Left lung (tissue), 10 donors: ENCODE results near the gene TPO. TPM values are rescaled to one million over a fixed set of nuclear protein-coding genes. Genes with fewer than 3 reads are reported as not detected.
"Not testable (repeated sequence)": the region's sequence is repeated elsewhere in the genome, so short reads cannot be mapped to it uniquely, and the experiment has no call there.

Source experiments
- ATAC-seq: fragments of 200-7000 bp; cut with Tn5 transposase; one replicate; pipeline ENCODE4 v1.9.1; 2020; ENCODE audit warnings: moderate library complexity
- DNase-seq, 4 donors: peaks; one replicate each; pipeline ENCODE4 v3.0.0-alpha.2; 2013 to 2020
- H3K27ac ChIP-seq, 2 donors: fragments of 200-600 bp; sonication (generic) in 1 of 2; one replicate each; pipeline versions ENCODE4 v1.5.0 to v1.8.0; 2020 to 2021
- H3K27me3 ChIP-seq, 2 donors: fragments of 200-600 bp; sonication (generic) in 1 of 2; one replicate each; pipeline versions ENCODE4 v1.5.0 to v1.8.0; 2020 to 2021
- H3K36me3 ChIP-seq, 2 donors: fragments of 200-600 bp; sonication (generic) in 1 of 2; one replicate each; pipeline versions ENCODE4 v1.5.0 to v1.8.0; 2020 to 2021
- H3K4me1 ChIP-seq, 2 donors: fragments of 200-600 bp; one replicate each; pipeline ENCODE4 v1.8.0; 2021
- H3K4me3 ChIP-seq, 2 donors: fragments of 200-600 bp; sonication (generic) in 1 of 2; one replicate each; pipeline versions ENCODE4 v1.5.0 to v1.8.0; 2020 to 2021; ENCODE audit warnings: mild to moderate bottlenecking in 1 of 2
- H3K9me3 ChIP-seq, 2 donors: fragments of 200-600 bp; sonication (generic) in 1 of 2; one replicate each; pipeline versions ENCODE4 v1.5.0 to v1.8.0; 2020 to 2021
- intact Hi-C, 2 donors: fragments of 100-400 bp; cut with DNase I; formaldehyde crosslinking; loops; one replicate each; pipeline versions ENCODE4 v1.11.2 to v1.14.2; 2022
- polyA plus RNA-seq, 6 donors: library from polyadenylated mRNA; unstranded; fragments of 120-200 nt; gene quantifications; one replicate each; pipeline ENCODE4 v1.2.1, GENCODE V29; 2013; ENCODE audit not compliant: insufficient read length in 6 of 6
- total RNA-seq, 2 donors: library from RNA; stranded (reverse); fragmentation: NEBNext Ultra II Directional; extraction: Animal tissue kit (Norgen Biotek cat#: 25700); gene quantifications; one replicate each; pipeline ENCODE4 v1.2.1, GENCODE V29; 2021
- TF ChIP-seq, protein P1 (sequence below), 2 donors: fragments of 200-600 bp; sonication (generic) in 1 of 2; IDR thresholded peaks; one replicate each; pipeline versions ENCODE4 v1.5.0 to v1.8.0; 2021; ENCODE audit warnings: antibody characterized with exemption in 2 of 2
- donor health status: DM: no; HTN: yes; CAD: no.
- donor health status: DM: no; HTN: no; CAD: no.

The TPO gene
- total and polyA plus RNA-seq, 8 donors: 0.08 to 0.45 (median 0.21) TPM; not detected in 1

- Histone ChIP-seq H3K9me3 (no peaks in the 10 kb centered on the region), H3K4me1 (no peaks in the 10 kb centered on the region), H3K36me3 (no peaks in the 10 kb centered on the region), H3K4me3 (no peak overlapping the region), H3K27ac (no peak overlapping the region), H3K27me3 (no peaks in the 10 kb centered on the region)
- peak in 1 of 4 donors; percentile 52 for DNase-seq
- TF ChIP-seq, protein P1, sequence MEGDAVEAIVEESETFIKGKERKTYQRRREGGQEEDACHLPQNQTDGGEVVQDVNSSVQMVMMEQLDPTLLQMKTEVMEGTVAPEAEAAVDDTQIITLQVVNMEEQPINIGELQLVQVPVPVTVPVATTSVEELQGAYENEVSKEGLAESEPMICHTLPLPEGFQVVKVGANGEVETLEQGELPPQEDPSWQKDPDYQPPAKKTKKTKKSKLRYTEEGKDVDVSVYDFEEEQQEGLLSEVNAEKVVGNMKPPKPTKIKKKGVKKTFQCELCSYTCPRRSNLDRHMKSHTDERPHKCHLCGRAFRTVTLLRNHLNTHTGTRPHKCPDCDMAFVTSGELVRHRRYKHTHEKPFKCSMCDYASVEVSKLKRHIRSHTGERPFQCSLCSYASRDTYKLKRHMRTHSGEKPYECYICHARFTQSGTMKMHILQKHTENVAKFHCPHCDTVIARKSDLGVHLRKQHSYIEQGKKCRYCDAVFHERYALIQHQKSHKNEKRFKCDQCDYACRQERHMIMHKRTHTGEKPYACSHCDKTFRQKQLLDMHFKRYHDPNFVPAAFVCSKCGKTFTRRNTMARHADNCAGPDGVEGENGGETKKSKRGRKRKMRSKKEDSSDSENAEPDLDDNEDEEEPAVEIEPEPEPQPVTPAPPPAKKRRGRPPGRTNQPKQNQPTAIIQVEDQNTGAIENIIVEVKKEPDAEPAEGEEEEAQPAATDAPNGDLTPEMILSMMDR (IDR thresholded peaks at IDR 0.05): no peak
- no peak for ATAC-seq
- intact Hi-C loops: no loop called here
These were observed 34.7 kb upstream of the TPO start for GRCh38 chr2:1378456-1379150.

DNA sequence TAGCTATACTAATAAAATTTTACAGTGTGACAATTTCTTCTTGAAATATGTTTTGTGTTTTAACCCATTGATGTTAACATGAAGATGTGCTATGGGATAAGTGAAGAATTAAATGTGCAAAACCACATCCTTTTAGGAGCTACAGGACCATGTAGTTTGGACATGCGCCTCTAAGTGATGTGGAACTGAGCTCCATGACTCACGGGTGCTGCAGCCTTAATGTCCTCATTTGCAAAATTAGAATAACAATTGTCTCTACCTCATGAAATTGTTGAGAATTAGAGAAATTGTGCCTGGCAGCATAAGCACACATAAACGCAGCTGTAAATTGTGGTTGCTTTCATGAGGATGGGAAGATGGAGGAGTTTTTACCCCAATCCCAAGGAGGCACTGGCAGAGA lies 31.6 kb upstream of the TPO start:
- ATAC-seq: no peak
- TF ChIP-seq, protein P1 (IDR thresholded peaks at IDR 0.05): no peak

DNA sequence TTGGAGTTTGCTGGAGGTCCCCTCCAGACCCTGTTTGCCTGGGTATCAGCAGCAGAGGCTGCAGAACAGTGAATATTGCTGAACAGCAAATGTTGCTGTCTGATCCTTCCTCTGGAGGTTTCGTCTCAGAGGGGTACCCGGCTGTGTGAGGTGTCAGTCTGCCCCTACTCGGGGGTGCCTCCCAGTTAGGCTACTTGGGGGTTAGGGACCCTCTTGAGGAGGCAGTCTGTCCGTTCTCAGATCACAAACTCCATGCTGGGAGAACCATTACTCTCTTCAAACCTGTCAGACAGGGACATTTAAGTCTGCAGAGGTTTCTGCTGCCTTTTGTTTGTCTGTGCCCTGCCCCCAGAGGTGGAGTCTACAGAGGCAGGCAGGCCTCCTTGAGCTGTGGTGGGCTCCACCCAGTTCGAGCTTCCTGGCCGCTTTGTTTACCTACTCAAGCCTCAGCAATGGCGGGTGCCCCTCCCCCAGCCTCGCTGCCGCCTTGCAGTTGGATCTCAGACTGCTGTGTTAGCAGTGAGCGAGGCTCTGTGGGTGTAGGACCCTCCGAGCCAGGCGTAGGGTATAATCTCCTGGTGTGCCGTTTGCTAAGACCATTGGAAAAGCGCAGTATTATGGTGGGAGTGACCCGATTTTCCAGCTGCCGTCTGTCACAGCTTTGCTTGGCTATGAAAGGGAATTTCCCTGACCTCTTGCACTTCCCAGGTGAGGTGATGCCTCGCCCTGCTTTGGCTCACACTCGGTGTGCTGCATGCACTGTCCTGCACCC lies 25.1 kb upstream of the TPO start:
- ATAC-seq, H3K4me1 ChIP-seq, H3K9me3 ChIP-seq, H3K27ac ChIP-seq, intact Hi-C loops, H3K36me3 ChIP-seq, H3K27me3 ChIP-seq, DNase-seq, H3K4me3 ChIP-seq: not testable (repeated sequence)

More for the DNA sequence above, 31.6 kb upstream of the TPO start:
- H3K4me1 ChIP-seq: no peaks in the 10 kb centered on the region
- H3K4me3 ChIP-seq: no peak overlapping the region
- no peak for DNase-seq
- no peaks in the 10 kb centered on the region for H3K27me3 ChIP-seq
- no peaks in the 10 kb centered on the region for H3K36me3 ChIP-seq
- intact Hi-C loops: no loop called here
- no peaks in the 10 kb centered on the region for H3K9me3 ChIP-seq
- no peak overlapping the region for H3K27ac ChIP-seq

- not testable (repeated sequence) for ATAC-seq
These were observed 23.1 kb upstream of the TPO start for GRCh38 chr2:1390118-1390517.

GRCh38 chr2:1393321-1393720 lies 19.9 kb upstream of the TPO start:
- H3K4me1 ChIP-seq: no peaks in the 10 kb centered on the region
- ATAC-seq (no peak), DNase-seq (no peak)
- H3K36me3 ChIP-seq: no peaks in the 10 kb centered on the region
- no peaks in the 10 kb centered on the region for H3K27me3 ChIP-seq
- H3K9me3 ChIP-seq: no peaks in the 10 kb centered on the region
- TF ChIP-seq, protein P1 (IDR thresholded peaks at IDR 0.05): no peak
- no peak overlapping the region for H3K4me3 ChIP-seq
- H3K27ac ChIP-seq: no peak overlapping the region
- intact Hi-C loops: no loop called here

More at GRCh38 chr2:1390118-1390517, 23.1 kb upstream of the TPO start:
- H3K9me3 ChIP-seq, H3K4me1 ChIP-seq, H3K36me3 ChIP-seq, intact Hi-C loops, H3K27me3 ChIP-seq, H3K27ac ChIP-seq, DNase-seq, H3K4me3 ChIP-seq: not testable (repeated sequence)

GRCh38 chr2:1394709-1395408 lies 18.4 kb upstream of the TPO start:
- Histone ChIP-seq H3K27ac (no peak overlapping the region), H3K36me3 (no peaks in the 10 kb centered on the region), H3K27me3 (no peaks in the 10 kb centered on the region), H3K4me3 (no peak overlapping the region), H3K4me1 (no peaks in the 10 kb centered on the region), H3K9me3 (no peaks in the 10 kb centered on the region)
- DNase-seq (no peak), ATAC-seq (no peak)
- intact Hi-C loops: no loop called here
- TF ChIP-seq, protein P1 (IDR thresholded peaks at IDR 0.05): no peak
